ENCODE results near the gene FHAD1.

- TF ChIP-seq CTCF (IDR thresholded peaks at IDR 0.05) (no peak), EZH2 (IDR thresholded peaks at IDR 0.05; ENCODE audit: borderline replicate concordance, insufficient read depth, low read depth, low read length, poor library complexity, severe bottlenecking) (no peak)
Measured at GRCh38 chr1:15217654-15218053, 29.4 kb upstream of the FHAD1 start.
